ENCODE measurements around the gene KLF3.

The KLF3 gene

GRCh38 chr4:38634047-38634759 is 29.8 kb upstream of the KLF3 start:
- no peak overlapping the region for H3K4me3 ChIP-seq (ENCODE audit: low read depth, low read length)
- TF ChIP-seq CTCF (IDR thresholded peaks at IDR 0.05; ENCODE audit: low read depth, low read length): no peak

- TF ChIP-seq CTCF (IDR thresholded peaks at IDR 0.05; ENCODE audit: low read depth, low read length): no peak
- no peak overlapping the region for H3K4me3 ChIP-seq (ENCODE audit: low read depth, low read length)
Measured at GRCh38 chr4:38639242-38639641, 24.8 kb upstream of the KLF3 start.

GRCh38 chr4:38641811-38642210 is 22.2 kb upstream of the KLF3 start:
- no peak overlapping the region for H3K4me3 ChIP-seq (ENCODE audit: low read depth, low read length)
- TF ChIP-seq CTCF (IDR thresholded peaks at IDR 0.05; ENCODE audit: low read depth, low read length): no peak

GRCh38 chr4:38644201-38644600 is 19.8 kb upstream of the KLF3 start:
- no peak overlapping the region for H3K4me3 ChIP-seq (ENCODE audit: low read depth, low read length)
- TF ChIP-seq CTCF (IDR thresholded peaks at IDR 0.05; ENCODE audit: low read depth, low read length): no peak

- no peak overlapping the region for H3K4me3 ChIP-seq (ENCODE audit: low read depth, low read length)
- no peak for TF ChIP-seq CTCF (IDR thresholded peaks at IDR 0.05; ENCODE audit: low read depth, low read length)
Measured at GRCh38 chr4:38647101-38647819, 16.7 kb upstream of the KLF3 start.

GRCh38 chr4:38650133-38650532 is 13.9 kb upstream of the KLF3 start:
- no peak for TF ChIP-seq CTCF (IDR thresholded peaks at IDR 0.05; ENCODE audit: low read depth, low read length)
- no peak overlapping the region for H3K4me3 ChIP-seq (ENCODE audit: low read depth, low read length)

- H3K4me3 ChIP-seq (ENCODE audit: low read depth, low read length): no peak overlapping the region
- TF ChIP-seq CTCF (IDR thresholded peaks at IDR 0.05; ENCODE audit: low read depth, low read length): no peak
Measured at GRCh38 chr4:38654273-38654672, 9.7 kb upstream of the KLF3 start.
